HG02840 (cell line): ENCODE measurements around the gene CHD9.
"Not testable (repeated sequence)": the region's sequence is repeated elsewhere in the genome, so short reads cannot be mapped to it uniquely, and the experiment has no call there.

Source experiments
- ATAC-seq: cut with Tn5 transposase; IDR thresholded peaks from one replicate; pipeline ENCODE4 v1.9.1; 2021; ENCODE audit warnings: mild to moderate bottlenecking, moderate library complexity, moderate number of reproducible peaks; ENCODE audit not compliant: unreplicated experiment, low FRiP score

CHD9 gene

GRCh38 chr16:53048139-53048915 is 6.5 kb upstream of the CHD9 start:
- ATAC-seq: no peak

DNA sequence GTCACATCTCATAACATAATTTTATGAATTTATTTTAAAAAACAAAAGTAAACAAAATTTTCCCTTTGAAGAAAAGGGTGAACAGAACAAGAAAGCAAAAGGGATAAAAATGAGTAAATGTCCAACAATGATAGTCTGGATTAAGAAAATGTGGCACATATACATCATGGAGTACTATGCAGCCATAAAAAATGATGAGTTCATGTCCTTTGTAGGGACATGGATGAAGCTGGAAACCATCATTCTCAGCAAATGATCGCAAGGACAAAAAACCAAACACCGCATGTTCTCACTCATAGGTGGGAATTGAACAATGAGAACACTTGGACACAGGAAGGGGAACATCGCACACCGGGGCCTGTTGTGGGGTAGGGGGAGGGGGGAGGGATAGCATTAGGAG is 3.5 kb upstream of the CHD9 start:
- ATAC-seq: not testable (repeated sequence)

- no peak for ATAC-seq
Observed at GRCh38 chr16:53052519-53053501, 2.0 kb upstream of the CHD9 start, which contains the start of gene CHD9NB. Gene CHD9NB, minus strand, starts transcription at chr16:53052897. Its CDS starts 8,739 bp downstream, at chr16:53044158.

DNA sequence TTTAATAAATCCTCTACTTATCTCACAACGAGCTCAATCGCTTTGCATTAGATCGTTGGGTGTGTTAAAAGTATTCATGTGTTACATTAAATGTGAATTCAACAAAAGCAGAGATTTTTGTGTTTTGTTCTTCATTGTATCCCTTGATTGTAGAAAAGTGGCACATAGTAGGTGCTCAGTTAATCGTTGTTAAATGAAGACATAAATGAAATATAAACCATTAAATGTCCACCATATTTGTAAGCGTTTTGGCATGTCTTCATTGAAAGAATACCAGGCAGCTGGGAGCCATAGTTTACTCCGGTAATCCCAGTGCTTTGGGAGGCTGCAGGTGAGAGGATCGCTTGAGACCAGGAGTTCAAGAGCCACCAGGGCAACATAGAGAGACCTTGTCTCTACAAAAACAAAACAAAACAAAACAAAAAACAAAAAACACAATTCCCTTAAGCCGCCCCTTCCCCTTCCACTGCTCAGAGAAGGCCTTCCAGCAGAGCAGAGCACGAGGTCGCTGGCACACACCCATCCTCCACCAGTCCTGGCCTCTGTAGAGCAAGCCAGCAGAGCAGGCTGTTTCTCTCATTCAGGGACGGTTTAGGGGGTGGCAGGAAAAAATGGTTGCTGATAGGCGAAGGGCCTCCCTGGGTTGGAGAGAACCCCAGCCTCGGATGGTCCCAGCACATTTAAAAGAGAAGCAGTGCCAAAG is 673 bp upstream of the CHD9 start:
- ATAC-seq: peak; percentile 25

GRCh38 chr16:53055541-53056391 is 975 bp downstream of the CHD9 start:
- ATAC-seq: no peak

GRCh38 chr16:53056392-53056881 is 1.6 kb downstream of the CHD9 start:
- no peak for ATAC-seq

GRCh38 chr16:53057658-53058057 is 2.9 kb downstream of the CHD9 start:
- no peak for ATAC-seq

- ATAC-seq: no peak
Observed at GRCh38 chr16:53058441-53058840, 3.6 kb downstream of the CHD9 start.

- no peak for ATAC-seq
Observed at GRCh38 chr16:53058882-53059281, 4.1 kb downstream of the CHD9 start.

DNA sequence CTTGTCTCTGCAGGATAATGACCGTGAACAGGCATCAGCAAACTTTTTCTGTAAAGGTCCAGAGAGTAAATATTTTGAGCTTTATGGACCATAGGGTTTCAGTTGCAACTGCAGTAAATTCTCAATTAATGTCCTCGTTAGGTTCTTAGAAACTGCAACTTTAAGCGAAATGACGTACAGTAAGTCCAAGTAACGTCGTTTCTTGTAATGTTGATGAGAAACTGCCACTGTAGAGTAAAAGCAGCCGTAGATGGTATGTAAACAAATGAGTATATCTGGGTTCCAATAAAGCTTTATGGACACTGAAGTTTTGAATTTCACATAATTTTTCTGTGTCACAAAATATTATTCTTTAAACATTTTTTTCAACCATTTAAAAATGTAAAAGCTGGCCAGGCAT is 4.9 kb downstream of the CHD9 start:
- no peak for ATAC-seq

DNA sequence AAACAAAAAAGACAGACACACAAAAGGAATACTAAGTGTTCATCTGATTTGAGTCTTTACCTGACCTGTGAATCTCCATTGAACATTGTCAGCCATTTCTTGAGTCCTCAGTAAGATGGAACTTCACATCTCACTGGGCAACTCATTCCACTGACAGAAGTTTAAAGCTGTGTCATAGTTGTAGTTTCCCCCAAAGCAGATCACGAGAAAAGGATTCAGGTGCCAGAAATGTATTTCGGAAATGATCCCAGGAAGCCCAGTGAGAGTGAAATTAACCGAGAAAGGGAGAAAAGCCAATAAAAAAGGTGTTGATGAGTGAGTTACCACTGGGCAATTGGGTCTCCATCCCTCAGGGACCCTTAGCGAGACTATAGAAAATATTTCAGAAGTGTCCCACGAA is 6.5 kb downstream of the CHD9 start:
- ATAC-seq: no peak

DNA sequence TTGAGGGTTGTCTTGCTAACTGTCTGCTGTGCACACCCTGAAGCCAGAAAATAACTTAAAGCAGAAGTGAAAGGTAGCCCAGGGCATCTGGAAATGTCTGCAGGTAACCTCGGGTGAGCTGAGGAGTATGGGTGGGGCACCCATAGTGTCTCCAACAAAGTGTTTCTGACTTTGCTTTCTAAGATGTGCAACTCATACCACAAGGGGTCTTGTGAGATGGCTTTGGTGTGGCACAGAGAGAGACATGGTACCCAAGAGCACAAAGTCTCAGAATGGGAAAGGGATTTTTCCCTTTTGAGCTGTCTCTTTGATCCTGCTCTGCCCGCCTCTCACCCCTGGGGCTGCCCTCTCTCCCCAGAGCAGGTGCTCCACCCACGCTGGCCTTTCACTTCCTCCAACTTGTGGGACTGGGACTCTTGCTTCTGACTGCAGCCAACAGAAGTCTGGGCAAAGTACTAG is 6.9 kb downstream of the CHD9 start:
- peak; percentile 79 for ATAC-seq

- ATAC-seq: no peak
Observed at GRCh38 chr16:53064081-53064578, 9.3 kb downstream of the CHD9 start.

- no peak for ATAC-seq
Observed at GRCh38 chr16:53065461-53066061, 10.8 kb downstream of the CHD9 start.

DNA sequence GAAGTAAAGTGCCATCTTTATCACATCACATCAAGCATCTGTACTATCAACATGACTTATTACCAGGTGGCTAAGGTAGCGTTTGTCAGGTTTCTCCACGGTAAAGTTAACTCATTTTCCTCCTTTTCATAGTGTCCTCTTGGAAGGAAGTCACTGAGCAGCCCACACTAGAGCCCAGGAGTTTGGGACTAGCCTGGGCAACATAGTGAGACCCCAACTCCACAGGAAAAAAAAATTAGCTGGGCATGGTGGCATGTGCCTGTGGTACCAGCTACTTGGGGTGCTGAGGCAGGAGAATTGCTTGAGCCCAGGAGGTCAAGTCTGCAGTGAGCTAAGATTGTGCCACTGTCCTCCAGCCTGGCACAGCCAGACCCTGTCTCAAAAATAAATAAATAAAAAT is 12.9 kb downstream of the CHD9 start:
- ATAC-seq: no peak

DNA sequence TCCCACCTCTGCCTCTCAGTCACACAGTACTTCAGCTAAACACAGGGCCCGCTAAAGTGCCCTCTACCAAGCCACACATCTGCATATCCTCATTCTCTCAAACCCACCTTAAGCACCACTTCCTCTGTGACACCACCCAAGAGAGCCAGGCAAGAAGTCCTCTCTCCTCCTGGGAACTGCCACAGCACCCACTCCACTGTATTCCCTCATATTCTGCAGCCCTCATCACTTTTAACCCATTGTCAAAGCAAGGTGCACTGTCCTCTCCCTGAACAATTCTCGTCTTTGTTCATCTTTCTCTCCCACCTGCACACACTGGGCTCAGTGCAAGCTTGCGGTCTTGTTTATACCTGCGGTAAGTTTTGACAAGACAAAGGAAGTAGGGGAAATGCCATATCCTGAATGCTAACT is 13.6 kb downstream of the CHD9 start:
- ATAC-seq: peak; percentile 42

GRCh38 chr16:53069772-53070171 is 15.0 kb downstream of the CHD9 start:
- no peak for ATAC-seq

GRCh38 chr16:53071748-53072301 is 17.0 kb downstream of the CHD9 start:
- peak; percentile 71 for ATAC-seq

DNA sequence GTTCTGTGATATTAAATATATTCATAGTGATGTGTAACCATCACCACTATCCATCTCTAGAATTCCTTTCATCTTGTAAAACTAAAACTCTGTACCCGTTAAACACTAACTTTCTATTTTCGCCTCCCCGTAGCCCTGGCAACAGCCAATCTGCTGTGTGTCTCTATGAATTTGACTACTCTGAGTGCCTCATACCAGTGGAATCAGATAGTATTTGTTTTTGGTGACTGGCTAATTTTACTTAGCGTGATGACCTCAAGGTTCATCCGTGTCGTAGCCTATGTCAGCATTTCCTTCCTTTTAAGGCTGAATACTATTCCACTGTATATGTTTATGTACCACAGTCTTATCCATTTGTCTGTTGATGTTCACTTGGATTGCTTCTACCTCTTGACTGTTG is 18.2 kb downstream of the CHD9 start:
- no peak for ATAC-seq
